NCI-H2107 (cell line): ENCODE data around the gene GPC4.
"Not testable (repeated sequence)": the region's sequence is repeated elsewhere in the genome, so short reads cannot be mapped to it uniquely, and the experiment has no call there.

Source experiments
- DNase-seq: peaks from one replicate; lab custom pipeline; 2025; lab: John Stamatoyannopoulos, UW

The GPC4 gene

GRCh38 chrX:133305348-133305747, 109.9 kb downstream of the GPC4 start:
- no peak for DNase-seq

- DNase-seq, result no peak
Measured at GRCh38 chrX:133302775-133303445, 112.4 kb downstream of the GPC4 start.

GRCh38 chrX:133300591-133300990, 114.7 kb downstream of the GPC4 start:
- no peak for DNase-seq

- DNase-seq, result no peak
Measured at GRCh38 chrX:133297284-133297683, 118.0 kb downstream of the GPC4 start.

- DNase-seq, result no peak
Measured at GRCh38 chrX:133294126-133294525, 121.2 kb downstream of the GPC4 start.

GRCh38 chrX:133290076-133290475, 125.2 kb downstream of the GPC4 start:
- DNase-seq, result no peak

GRCh38 chrX:133287860-133288259, 127.4 kb downstream of the GPC4 start:
- no peak for DNase-seq

- no peak for DNase-seq
Measured at GRCh38 chrX:133285341-133285740, 129.9 kb downstream of the GPC4 start.

- not testable (repeated sequence) for DNase-seq
Measured at GRCh38 chrX:133279112-133279730, 136.1 kb downstream of the GPC4 start.

GRCh38 chrX:133273180-133273579, 142.1 kb downstream of the GPC4 start:
- DNase-seq, result no peak

- no peak for DNase-seq
Measured at GRCh38 chrX:133269168-133269567, 146.1 kb downstream of the GPC4 start.

GRCh38 chrX:133267621-133268020, 147.7 kb downstream of the GPC4 start:
- DNase-seq, result no peak

GRCh38 chrX:133265331-133265730, 150.0 kb downstream of the GPC4 start:
- no peak for DNase-seq

GRCh38 chrX:133258481-133258880, 156.8 kb downstream of the GPC4 start:
- no peak for DNase-seq

- DNase-seq, result no peak
Measured at GRCh38 chrX:133254666-133255065, 160.6 kb downstream of the GPC4 start.

- no peak for DNase-seq
Measured at GRCh38 chrX:133251204-133251603, 164.1 kb downstream of the GPC4 start.

- no peak for DNase-seq
Measured at GRCh38 chrX:133250184-133251100, 164.8 kb downstream of the GPC4 start.
